Head of caudate nucleus (tissue), 42 donors: ENCODE data around the gene DBP.
"Not testable (repeated sequence)": the region's sequence is repeated elsewhere in the genome, so short reads cannot be mapped to it uniquely, and the experiment has no call there.

Source experiments
- DNase-seq, 42 donors: peaks; one replicate each; pipeline versions ENCODE4 v3.0.0 to v3.0.0-alpha.2; 2020 to 2021; ENCODE audit warnings: mixed read lengths in 7 of 42
- intact Hi-C: fragments of 100-400 bp; cut with DNase I; formaldehyde crosslinking; loops from one replicate; pipeline ENCODE4 v1.15.0; 2022

DBP gene

GRCh38 chr19:48636859-48637448 lies at the start of gene DBP:
DBP (minus strand) TSS chr19:48637379; CDS start chr19:48636994, 385 bp downstream.
- peak in 13 of 42 donors; percentile 41 to 77 (median 57) for DNase-seq
- intact Hi-C loops = no loop called here

- DNase-seq, intact Hi-C loops: not testable (repeated sequence)
Measured at GRCh38 chr19:48686637-48687036, 49.5 kb upstream of the DBP start.

GRCh38 chr19:48686088-48686487 lies 48.9 kb upstream of the DBP start:
- intact Hi-C loops = no loop called here
- no peak for DNase-seq

- no peak for DNase-seq
- intact Hi-C loops = no loop called here
Measured at GRCh38 chr19:48685583-48685982, 48.4 kb upstream of the DBP start.

GRCh38 chr19:48683349-48683748 lies 46.2 kb upstream of the DBP start:
- peak; percentile 49 to 87 (median 74) for DNase-seq
- intact Hi-C loops = no loop called here

- intact Hi-C loops = no loop called here
- DNase-seq = peak; percentile 24 to 88 (median 68)
Measured at GRCh38 chr19:48681127-48681470, 43.9 kb upstream of the DBP start.

GRCh38 chr19:48680436-48681126 lies 43.4 kb upstream of the DBP start:
- no peak for DNase-seq
- intact Hi-C loops = no loop called here

- intact Hi-C loops = not testable (repeated sequence)
Measured at GRCh38 chr19:48680006-48680405, 42.8 kb upstream of the DBP start.

GRCh38 chr19:48678201-48678600 lies 41.0 kb upstream of the DBP start:
- DNase-seq = no peak
- intact Hi-C loops = no loop called here

More at GRCh38 chr19:48680006-48680405, 42.8 kb upstream of the DBP start:
- DNase-seq = not testable (repeated sequence)

GRCh38 chr19:48676887-48677286 lies 39.7 kb upstream of the DBP start:
- no peak for DNase-seq
- intact Hi-C loops = no loop called here

- DNase-seq = no peak
- intact Hi-C loops = no loop called here
Measured at GRCh38 chr19:48676487-48676886, 39.3 kb upstream of the DBP start.

- peak; percentile 74 to 95 (median 88) for DNase-seq
- intact Hi-C loops = no loop called here
Measured at GRCh38 chr19:48674921-48675824, 38.0 kb upstream of the DBP start.

GRCh38 chr19:48674216-48674809 lies 37.1 kb upstream of the DBP start:
- DNase-seq = no peak
- intact Hi-C loops = no loop called here

- no peak for DNase-seq
- intact Hi-C loops = no loop called here
Measured at GRCh38 chr19:48673436-48674100, 36.4 kb upstream of the DBP start.

- intact Hi-C loops = no loop called here
- no peak for DNase-seq
Measured at GRCh38 chr19:48672994-48673393, 35.8 kb upstream of the DBP start, which contains the start of gene NTN5. NTN5 (minus strand) TSS chr19:48673017; CDS start chr19:48670986, 2,031 bp downstream.

- intact Hi-C loops = no loop called here
- no peak for DNase-seq
Measured at GRCh38 chr19:48671446-48671995, 34.3 kb upstream of the DBP start.

GRCh38 chr19:48670699-48671445 lies 33.7 kb upstream of the DBP start:
- intact Hi-C loops = no loop called here
- DNase-seq = no peak
